Measurements from ENCODE around the gene CYTL1. TPM values are rescaled to one million over a fixed set of nuclear protein-coding genes. Genes with fewer than 3 reads are reported as not detected.

Gene CYTL1
- total RNA-seq, 4 donors from 2014 or later: 1.3 to 7.4 (median 3.7) TPM

- Histone ChIP-seq H3K4me3 (replicated peaks in 1 of 3) (no peak overlapping the region), H3K27me3 (no peaks in the 10 kb centered on the region), H3K36me3 (no peaks in the 10 kb centered on the region), H3K27ac (no peak overlapping the region), H3K9me3 (no peaks in the 10 kb centered on the region), H3K4me1 (no peaks in the 10 kb centered on the region)
- TF ChIP-seq, protein P1, sequence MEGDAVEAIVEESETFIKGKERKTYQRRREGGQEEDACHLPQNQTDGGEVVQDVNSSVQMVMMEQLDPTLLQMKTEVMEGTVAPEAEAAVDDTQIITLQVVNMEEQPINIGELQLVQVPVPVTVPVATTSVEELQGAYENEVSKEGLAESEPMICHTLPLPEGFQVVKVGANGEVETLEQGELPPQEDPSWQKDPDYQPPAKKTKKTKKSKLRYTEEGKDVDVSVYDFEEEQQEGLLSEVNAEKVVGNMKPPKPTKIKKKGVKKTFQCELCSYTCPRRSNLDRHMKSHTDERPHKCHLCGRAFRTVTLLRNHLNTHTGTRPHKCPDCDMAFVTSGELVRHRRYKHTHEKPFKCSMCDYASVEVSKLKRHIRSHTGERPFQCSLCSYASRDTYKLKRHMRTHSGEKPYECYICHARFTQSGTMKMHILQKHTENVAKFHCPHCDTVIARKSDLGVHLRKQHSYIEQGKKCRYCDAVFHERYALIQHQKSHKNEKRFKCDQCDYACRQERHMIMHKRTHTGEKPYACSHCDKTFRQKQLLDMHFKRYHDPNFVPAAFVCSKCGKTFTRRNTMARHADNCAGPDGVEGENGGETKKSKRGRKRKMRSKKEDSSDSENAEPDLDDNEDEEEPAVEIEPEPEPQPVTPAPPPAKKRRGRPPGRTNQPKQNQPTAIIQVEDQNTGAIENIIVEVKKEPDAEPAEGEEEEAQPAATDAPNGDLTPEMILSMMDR (IDR thresholded peaks at IDR 0.05): no peak
- TF ChIP-seq POLR2A (IDR thresholded peaks at IDR 0.05): no peak
- WGBS, 2 donors: 78 to 93% methylated on average over 1 of the region's 1 CpG
- DNase-seq: no peak
- intact Hi-C loops (cut with DNase I): no loop called here
Measured at GRCh38 chr4:4985844-4986243, 33.4 kb downstream of the CYTL1 start.

GRCh38 chr4:4985036-4985435 lies 34.2 kb downstream of the CYTL1 start:
- no peaks in the 10 kb centered on the region for H3K4me1 ChIP-seq
- H3K27ac ChIP-seq: no peak overlapping the region
- H3K4me3 ChIP-seq (replicated peaks in 1 of 3): no peak overlapping the region
- no peak for DNase-seq
- H3K9me3 ChIP-seq: no peaks in the 10 kb centered on the region
- TF ChIP-seq, protein P1 (IDR thresholded peaks at IDR 0.05): no peak
- no peak for TF ChIP-seq POLR2A (IDR thresholded peaks at IDR 0.05)
- intact Hi-C loops (cut with DNase I): no loop called here
- H3K27me3 ChIP-seq: no peaks in the 10 kb centered on the region
- no peaks in the 10 kb centered on the region for H3K36me3 ChIP-seq
- WGBS, 2 donors: 80 to 86% methylated on average over 2 of the region's 2 CpGs

DNA sequence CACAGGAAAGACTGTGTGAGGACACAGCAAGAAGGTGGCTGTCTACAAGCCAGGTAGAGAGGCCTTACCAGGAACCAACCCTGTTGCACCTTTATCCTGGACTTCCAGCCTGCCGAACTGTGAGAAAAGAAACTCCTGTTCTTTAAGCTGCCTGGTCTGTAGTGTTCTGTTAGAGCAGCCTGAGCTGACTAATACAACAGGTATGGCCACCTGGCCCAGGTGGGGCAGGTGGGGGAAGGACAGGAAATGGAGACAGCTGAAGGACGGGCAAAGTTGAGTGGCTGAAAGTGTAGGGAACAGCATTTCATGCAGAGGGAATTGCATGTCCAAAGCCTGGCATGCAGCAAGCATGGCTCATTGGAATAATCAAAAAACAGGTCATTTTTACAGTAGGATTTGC lies 35.1 kb downstream of the CYTL1 start:
- intact Hi-C loops (cut with DNase I): no loop called here
- Histone ChIP-seq H3K27ac (no peak overlapping the region), H3K4me3 (replicated peaks in 1 of 3) (no peak overlapping the region), H3K27me3 (no peaks in the 10 kb centered on the region), H3K4me1 (no peaks in the 10 kb centered on the region), H3K36me3 (no peaks in the 10 kb centered on the region), H3K9me3 (no peaks in the 10 kb centered on the region)
- DNase-seq: no peak
- TF ChIP-seq, protein P1 (IDR thresholded peaks at IDR 0.05): no peak
- TF ChIP-seq POLR2A (IDR thresholded peaks at IDR 0.05): no peak
- 77% methylated on average over 2 of the region's 2 CpGs for WGBS, 2 donors

GRCh38 chr4:4981827-4982226 lies 37.4 kb downstream of the CYTL1 start:
- H3K4me3 ChIP-seq (replicated peaks in 1 of 3): no peak overlapping the region
- no peaks in the 10 kb centered on the region for H3K36me3 ChIP-seq
- WGBS, 2 donors: 52 to 56% methylated on average over 8 of the region's 8 CpGs
- H3K9me3 ChIP-seq: no peaks in the 10 kb centered on the region
- H3K27ac ChIP-seq: no peak overlapping the region
- no peaks in the 10 kb centered on the region for H3K4me1 ChIP-seq
- intact Hi-C loops (cut with DNase I): no loop called here
- TF ChIP-seq, protein P1 (IDR thresholded peaks at IDR 0.05): no peak
- TF ChIP-seq POLR2A (IDR thresholded peaks at IDR 0.05): no peak
- DNase-seq: no peak
- no peaks in the 10 kb centered on the region for H3K27me3 ChIP-seq

GRCh38 chr4:4981427-4981826 lies 37.8 kb downstream of the CYTL1 start:
- 69 to 76% methylated on average over 3 of the region's 3 CpGs for WGBS, 2 donors
- Histone ChIP-seq H3K36me3 (no peaks in the 10 kb centered on the region), H3K27ac (no peak overlapping the region), H3K27me3 (no peaks in the 10 kb centered on the region), H3K9me3 (no peaks in the 10 kb centered on the region), H3K4me1 (no peaks in the 10 kb centered on the region), H3K4me3 (replicated peaks in 1 of 3) (no peak overlapping the region)
- no peak for DNase-seq
- no peak for TF ChIP-seq POLR2A (IDR thresholded peaks at IDR 0.05)
- TF ChIP-seq, protein P1 (IDR thresholded peaks at IDR 0.05): no peak
- intact Hi-C loops (cut with DNase I): no loop called here

Data from thyroid gland (tissue), 4 donors.